ENCODE data around the gene SPEG. TPM values are rescaled to one million over a fixed set of nuclear protein-coding genes. Genes with fewer than 3 reads are reported as not detected.

The SPEG gene
- polyA plus RNA-seq, 2 of the 4 experiments (the other 2 are of a cell fraction): 2.3 to 11.5 TPM

DNA sequence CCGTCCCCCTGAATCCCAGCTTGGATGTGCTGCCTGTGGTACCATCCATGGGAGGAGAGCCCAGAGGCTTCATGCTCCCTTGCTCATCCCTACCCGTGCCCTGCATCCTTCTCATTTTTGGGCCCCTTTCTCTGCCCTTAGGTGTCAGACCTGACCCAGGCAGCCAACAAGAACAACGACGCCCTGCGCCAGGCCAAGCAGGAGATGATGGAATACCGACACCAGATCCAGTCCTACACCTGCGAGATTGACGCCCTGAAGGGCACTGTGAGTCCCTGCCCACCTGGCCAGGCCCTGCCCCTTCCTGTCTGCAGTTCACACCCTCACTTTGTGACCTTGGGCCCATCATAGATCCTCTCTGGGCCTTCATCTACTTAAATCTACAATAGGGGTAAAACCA, 14.0 kb upstream of the SPEG start:
- CTCF ChIA-PET: interaction anchor here (1.2 to 7.4 kb wide), 5 partner anchors 11 to 126 kb away, joined by 3 to 48 read pairs (median 7); no protein-coding TSS in a partner anchor
- FAIRE-seq: no peak

DNA sequence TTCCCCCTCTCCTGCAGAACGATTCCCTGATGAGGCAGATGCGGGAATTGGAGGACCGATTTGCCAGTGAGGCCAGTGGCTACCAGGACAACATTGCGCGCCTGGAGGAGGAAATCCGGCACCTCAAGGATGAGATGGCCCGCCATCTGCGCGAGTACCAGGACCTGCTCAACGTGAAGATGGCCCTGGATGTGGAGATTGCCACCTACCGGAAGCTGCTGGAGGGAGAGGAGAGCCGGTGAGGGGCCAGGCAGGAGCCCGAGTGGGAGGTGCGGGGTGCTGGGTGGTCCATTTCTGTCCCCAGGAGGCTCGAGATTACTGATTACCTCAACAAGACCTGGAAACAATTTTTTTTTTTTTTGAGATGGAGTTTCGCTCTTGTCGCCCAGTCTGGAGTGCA, 13.3 kb upstream of the SPEG start:
- CTCF ChIA-PET: interaction anchor here (1.9 to 7.4 kb wide), 3 partner anchors 18 to 109 kb away, joined by 5 to 48 read pairs (median 38); no protein-coding TSS in a partner anchor
- Histone ChIP-seq H3K9me3 (no peaks in the 10 kb centered on the region), H3K4me3 (no peak overlapping the region), H3K4me1 (no peaks in the 10 kb centered on the region), H3K27ac (no peak overlapping the region), H3K4me2 (no peak overlapping the region)
- POLR2A ChIA-PET: no interaction called here
- WGBS (ENCODE audit: missing lambda C conversion rate): 68% methylated on average over 17 of the region's 17 CpGs
- no peak for ATAC-seq
- no peak for DNase-seq (ENCODE audit: low read depth in 1 of 2, low spot score in 1 of 2)
- FAIRE-seq: no peak
- TF ChIP-seq CEBPB (IDR thresholded peaks at IDR 0.05) (no peak), CBX8 (IDR thresholded peaks at IDR 0.05) (no peak), RNF2 (IDR thresholded peaks at IDR 0.05; ENCODE audit: borderline replicate concordance, low read depth) (no peak), KDM1A (IDR thresholded peaks at IDR 0.05; ENCODE audit: low read depth) (no peak), TFCP2L1 (CRISPR knock-in tag; IDR thresholded peaks at IDR 0.05) (no peak), BHLHE40 (IDR thresholded peaks at IDR 0.05; ENCODE audit: low read depth, low read length) (no peak), HOXB5 (CRISPR knock-in tag; IDR thresholded peaks at IDR 0.05) (no peak), ESRRA (IDR thresholded peaks at IDR 0.05; ENCODE audit: borderline replicate concordance, low read length) (no peak), ZC3H11A (IDR thresholded peaks at IDR 0.05) (no peak)
- TF ChIP-seq, protein P1, sequence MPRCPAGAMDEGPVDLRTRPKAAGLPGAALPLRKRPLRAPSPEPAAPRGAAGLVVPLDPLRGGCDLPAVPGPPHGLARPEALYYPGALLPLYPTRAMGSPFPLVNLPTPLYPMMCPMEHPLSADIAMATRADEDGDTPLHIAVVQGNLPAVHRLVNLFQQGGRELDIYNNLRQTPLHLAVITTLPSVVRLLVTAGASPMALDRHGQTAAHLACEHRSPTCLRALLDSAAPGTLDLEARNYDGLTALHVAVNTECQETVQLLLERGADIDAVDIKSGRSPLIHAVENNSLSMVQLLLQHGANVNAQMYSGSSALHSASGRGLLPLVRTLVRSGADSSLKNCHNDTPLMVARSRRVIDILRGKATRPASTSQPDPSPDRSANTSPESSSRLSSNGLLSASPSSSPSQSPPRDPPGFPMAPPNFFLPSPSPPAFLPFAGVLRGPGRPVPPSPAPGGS (IDR thresholded peaks at IDR 0.05): no peak
- TF ChIP-seq, protein P2, sequence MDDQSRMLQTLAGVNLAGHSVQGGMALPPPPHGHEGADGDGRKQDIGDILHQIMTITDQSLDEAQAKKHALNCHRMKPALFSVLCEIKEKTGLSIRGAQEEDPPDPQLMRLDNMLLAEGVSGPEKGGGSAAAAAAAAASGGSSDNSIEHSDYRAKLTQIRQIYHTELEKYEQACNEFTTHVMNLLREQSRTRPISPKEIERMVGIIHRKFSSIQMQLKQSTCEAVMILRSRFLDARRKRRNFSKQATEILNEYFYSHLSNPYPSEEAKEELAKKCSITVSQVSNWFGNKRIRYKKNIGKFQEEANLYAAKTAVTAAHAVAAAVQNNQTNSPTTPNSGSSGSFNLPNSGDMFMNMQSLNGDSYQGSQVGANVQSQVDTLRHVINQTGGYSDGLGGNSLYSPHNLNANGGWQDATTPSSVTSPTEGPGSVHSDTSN (IDR thresholded peaks at IDR 0.05): no peak

More for the DNA sequence above, 14.0 kb upstream of the SPEG start:
- DNase-seq (ENCODE audit: low read depth in 1 of 2, low spot score in 1 of 2) (no peak), ATAC-seq (no peak)
- no peak overlapping the region for H3K4me3 ChIP-seq
- no peak overlapping the region for H3K4me2 ChIP-seq
- H3K27ac ChIP-seq: no peak overlapping the region
- no peak for TF ChIP-seq KDM1A (IDR thresholded peaks at IDR 0.05; ENCODE audit: low read depth)
- TF ChIP-seq ZNF302 (CRISPR knock-in tag; IDR thresholded peaks at IDR 0.05): no peak
- TF ChIP-seq HOXB5 (CRISPR knock-in tag; IDR thresholded peaks at IDR 0.05): no peak
- no peak for TF ChIP-seq MAFK (IDR thresholded peaks at IDR 0.05; ENCODE audit: partially characterized antibody)
- no peak for TF ChIP-seq ZSCAN20 (CRISPR knock-in tag; IDR thresholded peaks at IDR 0.05)
- TF ChIP-seq CBX2 (IDR thresholded peaks at IDR 0.05; ENCODE audit: borderline replicate concordance, low read depth): no peak
- no peak for TF ChIP-seq FOSB (CRISPR knock-in tag; IDR thresholded peaks at IDR 0.05)
- no peak for TF ChIP-seq POLR2A (IDR thresholded peaks at IDR 0.05; ENCODE audit: low read length)
- POLR2A ChIA-PET: no interaction called here
- H3K9me3 ChIP-seq: no peaks in the 10 kb centered on the region
- H3K4me1 ChIP-seq: no peaks in the 10 kb centered on the region
- 88% methylated on average over 8 of the region's 8 CpGs for WGBS (ENCODE audit: missing lambda C conversion rate)

DNA sequence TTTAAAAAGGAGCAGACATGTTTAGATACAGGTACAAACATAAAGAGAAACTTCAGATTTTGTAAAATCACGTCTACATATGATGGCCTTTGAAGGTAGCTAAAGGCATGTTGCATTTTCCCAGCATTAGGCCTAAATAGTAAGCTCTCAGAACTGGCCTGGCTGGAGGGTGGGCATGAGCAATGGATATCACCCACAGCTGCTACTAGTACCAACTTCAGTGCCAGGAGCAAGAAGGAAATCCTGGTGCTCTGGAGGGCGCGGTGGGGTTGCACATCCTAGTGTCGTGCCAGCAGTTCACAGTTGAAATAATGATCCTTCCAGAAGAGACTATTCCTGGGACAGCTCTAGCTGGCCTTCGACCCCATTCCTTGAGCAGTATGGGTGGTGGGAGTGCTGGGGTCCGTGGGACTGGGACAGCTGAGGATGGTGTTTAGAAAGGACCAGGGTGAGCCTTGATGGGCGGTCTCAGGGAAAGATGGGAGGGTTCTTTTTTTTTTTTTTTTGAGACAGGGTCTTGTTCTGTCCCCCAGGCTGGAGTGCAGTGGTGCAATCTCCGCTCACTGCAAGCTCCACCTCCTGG, 11.6 kb upstream of the SPEG start:
- WGBS (ENCODE audit: missing lambda C conversion rate): 75% methylated on average over 8 of the region's 8 CpGs
- TF ChIP-seq HOXB13 (CRISPR knock-in tag; IDR thresholded peaks at IDR 0.05; ENCODE audit: low read depth) (no peak), MAZ (IDR thresholded peaks at IDR 0.05; ENCODE audit: borderline replicate concordance, low read depth, low read length) (no peak), SMC3 (IDR thresholded peaks at IDR 0.05) (no peak), EHF (CRISPR knock-in tag; IDR thresholded peaks at IDR 0.05) (no peak), CBX2 (IDR thresholded peaks at IDR 0.05; ENCODE audit: borderline replicate concordance, low read depth) (no peak), RNF2 (IDR thresholded peaks at IDR 0.05; ENCODE audit: borderline replicate concordance, low read depth) (no peak), JUN (IDR thresholded peaks at IDR 0.05) (no peak)
- TF ChIP-seq, protein P3, sequence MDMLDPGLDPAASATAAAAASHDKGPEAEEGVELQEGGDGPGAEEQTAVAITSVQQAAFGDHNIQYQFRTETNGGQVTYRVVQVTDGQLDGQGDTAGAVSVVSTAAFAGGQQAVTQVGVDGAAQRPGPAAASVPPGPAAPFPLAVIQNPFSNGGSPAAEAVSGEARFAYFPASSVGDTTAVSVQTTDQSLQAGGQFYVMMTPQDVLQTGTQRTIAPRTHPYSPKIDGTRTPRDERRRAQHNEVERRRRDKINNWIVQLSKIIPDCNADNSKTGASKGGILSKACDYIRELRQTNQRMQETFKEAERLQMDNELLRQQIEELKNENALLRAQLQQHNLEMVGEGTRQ (IDR thresholded peaks at IDR 0.05): no peak
- TF ChIP-seq, protein P2 (IDR thresholded peaks at IDR 0.05): no peak
- TF ChIP-seq, protein P4, sequence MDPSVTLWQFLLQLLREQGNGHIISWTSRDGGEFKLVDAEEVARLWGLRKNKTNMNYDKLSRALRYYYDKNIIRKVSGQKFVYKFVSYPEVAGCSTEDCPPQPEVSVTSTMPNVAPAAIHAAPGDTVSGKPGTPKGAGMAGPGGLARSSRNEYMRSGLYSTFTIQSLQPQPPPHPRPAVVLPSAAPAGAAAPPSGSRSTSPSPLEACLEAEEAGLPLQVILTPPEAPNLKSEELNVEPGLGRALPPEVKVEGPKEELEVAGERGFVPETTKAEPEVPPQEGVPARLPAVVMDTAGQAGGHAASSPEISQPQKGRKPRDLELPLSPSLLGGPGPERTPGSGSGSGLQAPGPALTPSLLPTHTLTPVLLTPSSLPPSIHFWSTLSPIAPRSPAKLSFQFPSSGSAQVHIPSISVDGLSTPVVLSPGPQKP (IDR thresholded peaks at IDR 0.05; ENCODE audit: low read depth, low read length): no peak
- TF ChIP-seq, protein P1 (IDR thresholded peaks at IDR 0.05): no peak
- FAIRE-seq (no peak), ATAC-seq (no peak), DNase-seq (ENCODE audit: low read depth in 1 of 2, low spot score in 1 of 2) (no peak)
- H3K4me1 ChIP-seq: no peaks in the 10 kb centered on the region
- no peak overlapping the region for H3K27ac ChIP-seq
- CTCF ChIA-PET: interaction anchor here (1.0 to 5.8 kb wide), 6 partner anchors 17 to 107 kb away, joined by 3 to 38 read pairs (median 4); no protein-coding TSS in a partner anchor
- H3K9me3 ChIP-seq: no peaks in the 10 kb centered on the region
- no peak overlapping the region for H3K4me2 ChIP-seq
- POLR2A ChIA-PET: no interaction called here
- H3K4me3 ChIP-seq: no peak overlapping the region

All from A549 (cell line).